ENCODE results near the gene PLET1. TPM values are rescaled to one million over a fixed set of nuclear protein-coding genes. Genes with fewer than 3 reads are reported as not detected.

PLET1 gene
- total RNA-seq, 6 experiments from 2014 or later = not detected

DNA sequence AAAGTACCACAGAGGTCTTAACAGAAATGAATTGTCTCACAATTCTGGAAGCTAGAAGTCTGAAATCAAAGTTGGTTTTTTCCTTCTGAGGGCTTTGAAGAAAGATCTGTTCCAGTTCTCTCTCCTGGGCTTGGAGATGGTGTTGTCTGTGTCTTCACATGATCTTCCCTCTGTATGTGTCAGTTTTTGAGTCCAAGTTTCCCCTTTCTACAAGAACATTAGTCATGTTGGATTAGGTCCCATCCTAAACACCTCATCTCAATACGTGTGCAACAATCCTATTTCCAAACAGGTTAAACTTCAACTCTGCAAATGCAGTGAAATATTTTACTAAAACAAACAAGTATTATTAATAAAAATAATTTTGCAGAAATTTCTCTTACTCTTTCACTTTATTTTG lies 37.5 kb downstream of the PLET1 start:
- peaks cover 7% of the 10 kb centered on the region for H3K27me3 Mint-ChIP-seq (ENCODE audit: insufficient read depth)
- no peak for TF ChIP-seq CTCF (IDR thresholded peaks at IDR 0.05)
- H3K9me3 Mint-ChIP-seq = no peaks in the 10 kb centered on the region
- peaks cover 9% of the 10 kb centered on the region for H3K36me3 Mint-ChIP-seq (ENCODE audit: low read depth)
- no peak overlapping the region for H3K4me3 Mint-ChIP-seq
- DNase-seq = no peak
- H3K4me1 Mint-ChIP-seq (ENCODE audit: low read depth) = peaks cover 36% of the 10 kb centered on the region
- 0 out of 2 replicates have a peak overlapping the region, but pooled peaks have one; percentile 3 for H3K27ac Mint-ChIP-seq

- no peak for TF ChIP-seq CTCF (IDR thresholded peaks at IDR 0.05)
- DNase-seq = no peak
- H3K36me3 Mint-ChIP-seq (ENCODE audit: low read depth) = peaks cover 4% of the 10 kb centered on the region; the same call in 1 of the 2 replicates
- H3K27ac Mint-ChIP-seq = no peak overlapping the region
- peaks cover 28% of the 10 kb centered on the region for H3K4me1 Mint-ChIP-seq (ENCODE audit: low read depth)
- peaks cover 7% of the 10 kb centered on the region for H3K27me3 Mint-ChIP-seq (ENCODE audit: insufficient read depth)
- no peak overlapping the region for H3K4me3 Mint-ChIP-seq
- no peaks in the 10 kb centered on the region for H3K9me3 Mint-ChIP-seq
Measured at GRCh38 chr11:112222303-112222702, 38.4 kb downstream of the PLET1 start.

GRCh38 chr11:112221274-112221835 lies 39.3 kb downstream of the PLET1 start:
- H3K4me1 Mint-ChIP-seq (ENCODE audit: low read depth) = peaks cover 31% of the 10 kb centered on the region
- peaks cover 6% of the 10 kb centered on the region for H3K27me3 Mint-ChIP-seq (ENCODE audit: insufficient read depth)
- H3K9me3 Mint-ChIP-seq = no peaks in the 10 kb centered on the region
- H3K27ac Mint-ChIP-seq = peak overlapping the region; percentile 14; the same call in 1 of the 2 replicates
- DNase-seq = no peak
- no peak overlapping the region for H3K4me3 Mint-ChIP-seq
- no peak for TF ChIP-seq CTCF (IDR thresholded peaks at IDR 0.05)
- no peaks in the 10 kb centered on the region for H3K36me3 Mint-ChIP-seq (ENCODE audit: low read depth)

DNA sequence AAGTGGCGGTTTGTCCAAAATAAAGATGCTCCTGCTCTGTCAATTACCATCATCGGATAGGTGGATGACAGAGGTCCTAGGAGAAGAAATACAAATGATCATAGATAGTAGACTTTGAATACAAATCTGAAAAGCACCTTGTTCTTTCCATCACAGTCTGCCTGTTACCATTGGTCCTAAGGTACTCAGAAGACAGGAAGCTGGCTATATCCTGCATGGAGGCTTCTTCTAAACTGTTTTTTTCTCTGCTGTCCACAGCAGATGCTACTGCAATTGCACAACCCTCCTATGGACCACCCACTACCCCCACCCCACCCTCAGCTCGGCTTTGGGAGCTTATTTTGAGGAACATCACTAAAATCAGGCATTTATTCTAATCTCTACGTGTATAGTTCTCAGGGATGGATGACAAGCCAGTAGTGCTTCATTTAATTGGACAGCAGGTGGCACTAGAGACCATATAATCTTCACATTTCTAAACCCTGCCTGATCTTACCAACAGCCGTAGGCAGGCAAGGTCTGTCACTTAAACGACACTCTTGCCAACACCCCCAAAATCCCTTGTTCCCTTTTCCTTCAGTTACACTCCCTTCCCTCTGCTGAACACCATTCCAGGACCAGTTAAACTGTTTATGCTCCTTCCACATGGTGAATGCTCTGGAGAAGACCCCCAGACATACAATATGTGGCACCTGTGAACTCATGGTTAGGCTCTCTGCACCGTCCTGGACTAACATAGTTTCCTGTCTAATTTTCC lies 41.0 kb downstream of the PLET1 start:
- H3K4me1 Mint-ChIP-seq (ENCODE audit: low read depth) = peaks cover 39% of the 10 kb centered on the region
- no peaks in the 10 kb centered on the region for H3K36me3 Mint-ChIP-seq (ENCODE audit: low read depth)
- H3K4me3 Mint-ChIP-seq = no peak overlapping the region
- H3K9me3 Mint-ChIP-seq = no peaks in the 10 kb centered on the region
- DNase-seq = peak; percentile 65
- no peak overlapping the region for H3K27ac Mint-ChIP-seq
- TF ChIP-seq CTCF (IDR thresholded peaks at IDR 0.05) = peak; percentile 87
- H3K27me3 Mint-ChIP-seq (ENCODE audit: insufficient read depth) = peaks cover 2% of the 10 kb centered on the region

DNA sequence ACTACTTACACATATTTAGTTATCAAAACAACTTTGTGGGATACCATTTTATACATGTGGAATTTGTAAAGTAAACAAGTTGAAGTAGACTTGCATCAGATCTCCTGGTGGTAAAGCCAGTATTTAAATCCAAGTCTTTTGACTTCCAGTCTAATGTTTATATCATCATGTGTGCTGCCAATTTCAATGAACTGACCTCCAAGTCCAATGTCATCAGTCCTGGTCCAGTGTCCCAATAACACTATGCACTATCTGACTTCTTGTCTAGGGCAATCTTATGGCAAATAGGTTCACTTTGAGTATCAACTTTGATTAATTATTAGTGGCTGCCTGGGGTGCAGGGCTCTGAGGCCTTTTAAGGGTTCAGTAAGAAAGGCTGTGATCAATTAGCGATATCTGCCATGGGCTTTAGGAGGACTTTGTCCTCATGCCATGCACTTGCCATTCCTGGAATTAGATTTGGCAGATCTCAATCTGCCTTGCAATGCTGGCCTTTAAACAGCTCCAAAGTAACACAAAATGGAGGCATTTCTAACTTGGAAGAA lies 44.0 kb downstream of the PLET1 start:
- H3K4me3 Mint-ChIP-seq = no peak overlapping the region
- H3K27me3 Mint-ChIP-seq (ENCODE audit: insufficient read depth) = peaks cover 2% of the 10 kb centered on the region; the same call in 1 of the 2 replicates
- DNase-seq = peak; percentile 43
- no peak for TF ChIP-seq CTCF (IDR thresholded peaks at IDR 0.05)
- peak overlapping the region; percentile 6; the same call in 1 of the 2 replicates for H3K27ac Mint-ChIP-seq
- peaks cover 47% of the 10 kb centered on the region for H3K4me1 Mint-ChIP-seq (ENCODE audit: low read depth)
- H3K36me3 Mint-ChIP-seq (ENCODE audit: low read depth) = no peaks in the 10 kb centered on the region
- no peaks in the 10 kb centered on the region for H3K9me3 Mint-ChIP-seq
